Bronchial epithelial cell (primary cell): ENCODE results near the gene MXD4. TPM values are rescaled to one million over a fixed set of nuclear protein-coding genes. Genes with fewer than 3 reads are reported as not detected.
"Not testable (repeated sequence)": the region's sequence is repeated elsewhere in the genome, so short reads cannot be mapped to it uniquely, and the experiment has no call there.

Experiments
- DNase-seq: peaks from one replicate; pipeline ENCODE4 v3.0.0-alpha.2; 2010; ENCODE audit warnings: low read depth
- FAIRE-seq: peaks from 2 replicates; lab custom pipeline; 2011; peaks lifted over from hg19 to GRCh38; lab: Jason Lieb, UNC
- H3K27me3 ChIP-seq: 2 replicates; pipeline ENCODE4 v1.5.1; 2011; ENCODE audit warnings: low read length; ENCODE audit not compliant: control insufficient read depth, insufficient read depth
- H3K36me3 ChIP-seq: 2 replicates; pipeline ENCODE4 v1.5.1; 2011; ENCODE audit warnings: low read length; ENCODE audit not compliant: control insufficient read depth, insufficient read depth
- H3K4me3 ChIP-seq: 2 replicates; pipeline ENCODE4 v1.5.1; 2011; ENCODE audit warnings: mild to moderate bottlenecking, low read depth, low read length, control low read depth
- total RNA-seq: library from RNA; depleted of rRNA; stranded (reverse); fragments of >200 nt; gene quantifications from 2 replicates; pipeline ENCODE4 v1.2.1, GENCODE V29; 2014
- TF ChIP-seq, protein P1 (sequence below): IDR thresholded peaks from 2 replicates; pipeline ENCODE4 v1.5.1; 2011; ENCODE audit warnings: mild to moderate bottlenecking, moderate library complexity, low read length, control low read depth, inconsistent platforms; ENCODE audit not compliant: insufficient read depth, severe bottlenecking

MXD4 gene
- total RNA-seq, 1 donor from 2014 or later: 10.5 TPM

DNA sequence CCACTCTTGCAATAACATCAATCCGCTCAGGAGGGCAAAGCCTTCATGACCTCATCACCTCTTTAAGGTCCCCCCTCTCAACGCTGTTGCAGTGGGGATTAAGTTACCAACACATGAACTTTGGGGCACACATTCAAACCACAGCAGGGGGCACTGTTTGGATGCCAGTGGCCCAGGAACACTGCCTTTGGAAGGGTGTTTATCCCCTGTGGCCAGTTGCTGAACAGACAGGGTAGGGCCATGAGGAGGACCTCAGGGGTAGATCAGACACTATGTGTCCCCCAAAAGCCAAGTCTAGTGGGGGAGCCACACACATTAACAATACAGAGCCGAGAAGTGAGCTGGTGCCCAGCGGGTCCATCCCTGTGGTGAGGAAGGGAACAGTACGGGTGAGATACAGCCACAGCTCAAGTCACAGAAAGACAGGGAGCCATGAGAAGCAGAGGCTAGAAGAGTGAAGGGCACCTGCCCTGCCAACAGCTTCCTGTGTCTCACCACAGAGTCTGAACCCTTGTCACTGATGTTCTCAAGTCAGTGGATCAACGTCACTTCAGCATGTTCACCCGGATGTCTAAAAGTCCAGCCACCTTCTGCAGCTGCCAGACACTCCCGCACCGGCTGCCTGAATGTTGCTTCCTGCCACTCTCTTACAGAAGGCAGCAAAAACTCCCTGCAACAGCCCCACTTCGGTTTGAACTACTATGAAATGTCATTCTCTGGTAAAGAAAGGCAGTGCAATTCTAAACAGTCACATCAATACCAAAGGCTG lies 19.9 kb upstream of the MXD4 start:
- no peak for DNase-seq

DNA sequence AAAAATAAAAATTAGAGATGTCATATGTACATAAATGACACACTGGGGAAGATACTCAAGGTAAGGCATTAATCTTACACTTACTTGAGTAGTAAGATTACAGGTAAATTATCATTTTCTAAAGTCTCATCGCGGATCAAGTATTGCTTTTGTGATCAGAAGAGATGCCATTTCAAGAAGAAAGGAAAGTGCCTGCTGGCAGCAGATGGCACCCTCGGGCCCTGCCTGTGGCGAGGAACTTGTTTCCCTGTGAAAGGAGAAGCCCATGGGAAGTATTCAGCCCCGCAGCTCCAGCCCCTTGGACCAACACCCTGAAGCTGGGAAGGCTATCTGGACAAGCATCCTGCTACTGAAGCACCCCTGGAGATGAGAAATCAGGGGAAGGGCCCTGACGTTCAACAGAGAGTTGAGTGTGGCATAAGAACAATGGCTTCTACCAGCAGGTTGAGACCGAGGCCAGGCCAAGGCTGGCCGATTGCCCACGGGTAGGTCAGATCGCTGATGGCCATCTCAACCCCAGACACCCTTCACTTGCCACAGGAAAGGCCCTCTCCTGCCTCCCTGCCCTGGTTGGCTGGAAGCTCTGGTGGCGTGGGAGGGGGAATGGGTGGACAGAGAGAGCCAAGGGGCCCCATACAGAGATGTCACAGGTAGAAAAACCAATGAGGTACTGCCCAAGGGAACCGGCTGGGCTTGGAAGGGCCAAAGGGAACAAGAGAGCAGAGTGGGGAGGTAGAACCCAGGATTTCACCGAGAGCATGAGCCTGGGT lies 18.8 kb upstream of the MXD4 start:
- no peak for DNase-seq
- H3K4me3 ChIP-seq: no peak overlapping the region
- H3K36me3 ChIP-seq: no peaks in the 10 kb centered on the region
- TF ChIP-seq, protein P1, sequence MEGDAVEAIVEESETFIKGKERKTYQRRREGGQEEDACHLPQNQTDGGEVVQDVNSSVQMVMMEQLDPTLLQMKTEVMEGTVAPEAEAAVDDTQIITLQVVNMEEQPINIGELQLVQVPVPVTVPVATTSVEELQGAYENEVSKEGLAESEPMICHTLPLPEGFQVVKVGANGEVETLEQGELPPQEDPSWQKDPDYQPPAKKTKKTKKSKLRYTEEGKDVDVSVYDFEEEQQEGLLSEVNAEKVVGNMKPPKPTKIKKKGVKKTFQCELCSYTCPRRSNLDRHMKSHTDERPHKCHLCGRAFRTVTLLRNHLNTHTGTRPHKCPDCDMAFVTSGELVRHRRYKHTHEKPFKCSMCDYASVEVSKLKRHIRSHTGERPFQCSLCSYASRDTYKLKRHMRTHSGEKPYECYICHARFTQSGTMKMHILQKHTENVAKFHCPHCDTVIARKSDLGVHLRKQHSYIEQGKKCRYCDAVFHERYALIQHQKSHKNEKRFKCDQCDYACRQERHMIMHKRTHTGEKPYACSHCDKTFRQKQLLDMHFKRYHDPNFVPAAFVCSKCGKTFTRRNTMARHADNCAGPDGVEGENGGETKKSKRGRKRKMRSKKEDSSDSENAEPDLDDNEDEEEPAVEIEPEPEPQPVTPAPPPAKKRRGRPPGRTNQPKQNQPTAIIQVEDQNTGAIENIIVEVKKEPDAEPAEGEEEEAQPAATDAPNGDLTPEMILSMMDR: peak; percentile 18
- peaks cover 2% of the 10 kb centered on the region for H3K27me3 ChIP-seq
- no peak for FAIRE-seq

More for the DNA sequence above, 19.9 kb upstream of the MXD4 start:
- FAIRE-seq: no peak
- H3K4me3 ChIP-seq: no peak overlapping the region
- TF ChIP-seq, protein P1: no peak
- peaks cover 2% of the 10 kb centered on the region for H3K27me3 ChIP-seq
- no peaks in the 10 kb centered on the region for H3K36me3 ChIP-seq

DNA sequence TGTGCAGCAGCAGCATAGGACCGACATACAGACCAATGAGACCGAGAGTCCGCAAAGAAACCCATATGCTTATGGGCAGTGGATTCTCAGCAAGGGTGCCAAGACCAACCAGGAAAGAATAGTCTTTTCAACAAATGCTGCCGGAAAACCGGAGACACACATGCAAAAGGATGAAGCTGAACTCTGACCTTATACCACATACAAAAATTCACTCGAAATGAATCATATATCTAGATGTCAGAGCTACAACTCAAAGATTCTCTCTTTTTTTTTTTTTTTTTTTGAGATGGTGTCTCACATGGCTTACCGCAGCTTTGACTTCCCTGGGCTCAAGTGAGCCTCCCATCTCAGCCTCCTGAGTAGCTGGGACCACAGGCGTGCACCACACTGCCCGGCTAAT lies 16.0 kb upstream of the MXD4 start:
- Histone ChIP-seq H3K36me3 (no peaks in the 10 kb centered on the region), H3K27me3 (no peaks in the 10 kb centered on the region), H3K4me3 (no peak overlapping the region)
- FAIRE-seq: no peak
- TF ChIP-seq, protein P1: no peak
- DNase-seq: no peak

DNA sequence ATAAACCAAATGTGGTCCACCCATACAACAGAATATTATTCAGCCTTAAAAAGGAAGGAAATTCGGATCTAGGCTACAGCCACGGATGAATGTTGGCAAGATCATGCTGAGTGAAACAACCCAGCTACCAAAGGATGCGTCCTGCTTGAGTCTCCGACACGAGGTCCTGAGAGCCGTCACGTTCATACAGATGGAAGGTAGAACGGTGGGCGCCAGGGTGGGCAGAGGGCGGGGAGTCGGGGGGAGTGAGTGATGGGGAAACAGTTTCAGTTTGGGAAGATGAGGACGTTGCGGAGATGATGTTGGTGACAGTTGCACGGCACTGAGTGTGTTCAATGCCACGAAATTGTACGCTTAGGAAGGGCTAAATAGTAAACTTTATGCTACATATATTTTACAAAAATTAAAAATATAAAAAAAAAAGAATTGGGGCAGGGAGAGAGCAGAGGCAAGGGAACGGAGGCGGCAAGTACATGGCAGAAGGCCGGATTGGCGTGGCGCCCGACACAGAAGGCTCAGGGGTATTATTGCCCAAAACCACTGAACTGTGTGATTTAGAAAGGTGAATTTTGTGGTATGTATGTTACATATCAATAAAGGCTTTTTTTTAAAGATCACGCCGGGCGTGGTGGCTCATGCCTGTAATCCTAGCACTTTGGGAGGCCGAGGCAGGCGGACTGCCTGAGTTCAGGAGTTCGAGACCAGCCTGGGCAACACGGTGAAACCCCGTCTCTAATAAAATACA lies 14.8 kb upstream of the MXD4 start:
- no peaks in the 10 kb centered on the region for H3K36me3 ChIP-seq
- peak; percentile 87 for FAIRE-seq
- TF ChIP-seq, protein P1: no peak
- H3K27me3 ChIP-seq: no peaks in the 10 kb centered on the region
- H3K4me3 ChIP-seq: no peak overlapping the region
- DNase-seq: no peak

DNA sequence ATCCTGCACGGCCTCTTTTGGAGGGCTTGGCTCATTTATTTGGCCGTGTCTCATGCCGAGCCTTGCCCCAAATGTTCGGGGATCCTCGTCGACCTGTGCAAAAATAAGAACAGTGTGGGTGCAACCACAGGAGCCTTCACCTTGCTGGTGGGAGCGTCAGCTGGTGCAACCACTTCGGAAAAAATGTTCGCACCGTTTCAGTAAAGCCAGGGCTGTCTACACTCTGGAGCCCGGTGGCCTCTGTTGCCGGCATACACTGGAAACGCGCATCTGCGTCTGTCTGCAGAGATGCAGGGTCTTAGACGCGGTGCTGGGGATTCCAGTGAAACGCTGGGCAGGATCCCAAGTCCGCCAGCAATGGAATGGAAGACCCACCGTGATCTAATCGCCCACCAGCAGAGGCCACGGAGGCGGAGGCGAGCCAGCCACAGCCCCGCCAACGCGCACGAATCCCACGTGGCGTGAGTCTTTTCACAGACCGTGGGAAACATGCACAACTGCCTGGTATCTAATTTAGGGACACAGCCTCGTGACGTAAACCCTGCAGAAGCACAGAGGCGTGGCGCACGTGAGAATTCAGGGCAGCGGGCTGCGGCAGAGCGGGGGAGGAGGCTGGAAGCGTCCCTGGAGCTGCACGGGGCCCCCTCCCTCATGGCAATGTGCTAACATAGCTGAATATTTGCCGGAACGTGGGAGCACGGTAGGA lies 13.8 kb upstream of the MXD4 start:
- no peak for DNase-seq
- FAIRE-seq: no peak
- Histone ChIP-seq H3K36me3 (no peaks in the 10 kb centered on the region), H3K4me3 (no peak overlapping the region), H3K27me3 (no peaks in the 10 kb centered on the region)
- TF ChIP-seq, protein P1: no peak

DNA sequence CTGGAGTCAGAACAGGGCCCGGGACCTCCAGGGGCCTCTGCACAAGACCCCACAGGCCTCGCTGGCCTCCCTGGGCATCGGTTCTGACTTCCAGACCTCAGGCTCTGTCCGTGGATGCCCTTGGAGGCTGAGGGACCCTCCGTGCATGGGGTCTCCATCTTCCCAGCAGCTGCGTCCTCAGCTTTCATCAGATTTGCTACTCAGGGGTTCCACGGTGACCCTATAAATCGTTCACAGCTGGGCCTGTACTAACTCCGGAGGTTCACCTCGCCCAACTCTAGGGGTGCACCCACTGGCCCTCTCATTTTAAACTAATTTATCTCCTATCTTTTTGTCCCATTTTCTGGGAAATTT lies 13.1 kb upstream of the MXD4 start:
- FAIRE-seq, DNase-seq, H3K36me3 ChIP-seq, H3K27me3 ChIP-seq, H3K4me3 ChIP-seq: not testable (repeated sequence)
